IMR-90 (cell line): ENCODE results near the gene GSK3B. TPM values are rescaled to one million over a fixed set of nuclear protein-coding genes. Genes with fewer than 3 reads are reported as not detected.
A peak's percentile ranks its signal among the peaks of the same experiment; 100 is the strongest.

Source experiments
- ATAC-seq: fragments of 200-7000 bp; cut with Tn5 transposase; 2 replicates; pipeline ENCODE4 v1.9.1; 2020; ENCODE audit warnings: low read depth, mild to moderate bottlenecking, moderate library complexity
- BruUV-seq: library from RNA; stranded (reverse); fragments of 400-500 nt; replicated peaks from 2 replicates; lab custom pipeline; 2021; lab: Mats Ljungman, UMichigan
- CTCF ChIA-PET: fragments of 300-600 bp; formaldehyde crosslinking; extraction: SDS; loops from one replicate; lab custom pipeline; 2021; ENCODE audit warnings: antibody characterized with exemption; lab: Yijun Ruan, JAX
- POLR2A ChIA-PET: fragments of 300-600 bp; sonication (Branson Sonifier 250); formaldehyde crosslinking; loops from one replicate; lab custom pipeline; 2022; ENCODE audit warnings: antibody characterized with exemption; ENCODE audit not compliant: unreplicated experiment; lab: Charles Lee
- DNase-seq: peaks from one replicate; pipeline ENCODE4 v3.0.0; 2013
- H2AFZ ChIP-seq: replicated peaks from 2 replicates; pipeline ENCODE3; 2013; ENCODE audit warnings: low read length, mild to moderate bottlenecking; ENCODE audit not compliant: poor library complexity
- H2AK5ac ChIP-seq: 2 replicates; pipeline ENCODE4 v1.6.1; 2013; ENCODE audit warnings: low read depth, low read length, inconsistent platforms
- H2AK9ac ChIP-seq: replicated peaks from 2 replicates; pipeline ENCODE3; 2013; ENCODE audit warnings: mild to moderate bottlenecking, low read depth, low read length, moderate library complexity; ENCODE audit not compliant: poor library complexity
- H2BK120ac ChIP-seq: 2 replicates; pipeline ENCODE4 v1.6.1; 2013; ENCODE audit warnings: low read depth, low read length, inconsistent platforms
- H2BK15ac ChIP-seq: 3 replicates; pipeline ENCODE4 v1.6.1; 2013; ENCODE audit warnings: low read depth, low read length, inconsistent platforms
- H2BK20ac ChIP-seq: 2 replicates; pipeline ENCODE4 v1.6.1; 2013; ENCODE audit warnings: low read depth, mild to moderate bottlenecking, inconsistent platforms, low read length, moderate library complexity
- H2BK5ac ChIP-seq: 2 replicates; pipeline ENCODE4 v1.6.1; 2013; ENCODE audit warnings: mild to moderate bottlenecking, low read depth, low read length, inconsistent platforms; ENCODE audit not compliant: poor library complexity, severe bottlenecking
- H3K14ac ChIP-seq: replicated peaks from 2 replicates; pipeline ENCODE4 v1.6.1; 2013; ENCODE audit warnings: low read depth, low read length, inconsistent platforms
- H3K18ac ChIP-seq: 2 replicates; pipeline ENCODE4 v1.6.1; 2013; ENCODE audit warnings: low read depth, low read length, control low read depth
- H3K23ac ChIP-seq: 2 replicates; pipeline ENCODE4 v1.6.1; 2013; ENCODE audit warnings: low read depth, low read length, inconsistent platforms
- H3K27ac ChIP-seq: 2 replicates; pipeline ENCODE4 v1.5.1; 2013; ENCODE audit warnings: mild to moderate bottlenecking, control low read depth, low read length; ENCODE audit not compliant: insufficient read depth
- H3K27me3 ChIP-seq: 2 replicates; pipeline ENCODE4 v1.6.1; 2013; ENCODE audit warnings: low read length; ENCODE audit not compliant: control insufficient read depth, insufficient read depth
- H3K36me3 ChIP-seq: 2 replicates; pipeline ENCODE4 v1.6.1; 2013; ENCODE audit warnings: low read length, mixed read lengths; ENCODE audit not compliant: control insufficient read depth, insufficient read depth
- H3K4ac ChIP-seq: 2 replicates; pipeline ENCODE4 v1.6.1; 2013; ENCODE audit warnings: low read depth, low read length, inconsistent platforms
- H3K4me1 ChIP-seq: 2 replicates; pipeline ENCODE4 v1.6.1; 2013; ENCODE audit warnings: low read length, mixed read lengths; ENCODE audit not compliant: control insufficient read depth, insufficient read depth
- H3K4me2 ChIP-seq: 2 replicates; pipeline ENCODE4 v1.6.1; 2013; ENCODE audit warnings: low read depth, mild to moderate bottlenecking, control low read depth, low read length, moderate library complexity
- H3K4me3 ChIP-seq: 2 replicates; pipeline ENCODE4 v1.5.1; 2013; ENCODE audit warnings: low read depth, mild to moderate bottlenecking, control low read depth, low read length, moderate library complexity; ENCODE audit not compliant: insufficient read depth
- H3K56ac ChIP-seq: 2 replicates; pipeline ENCODE4 v1.6.1; 2013; ENCODE audit warnings: low read length, inconsistent platforms; ENCODE audit not compliant: insufficient read depth; ENCODE audit errors: extremely low read depth
- H3K79me1 ChIP-seq, 2 experiments: 2 replicates each; pipeline ENCODE4 v1.6.1; 2013; ENCODE audit warnings: low read length in 2 of 2, inconsistent platforms in 1 of 2, low read depth in 1 of 2
- H3K9ac ChIP-seq: 2 replicates; pipeline ENCODE4 v1.6.1; 2013; ENCODE audit warnings: low read depth, low read length, control low read depth
- H3K9me1 ChIP-seq: 2 replicates; pipeline ENCODE4 v1.6.1; 2013; ENCODE audit warnings: low read length, inconsistent platforms; ENCODE audit not compliant: insufficient read depth
- H3K9me3 ChIP-seq: 2 replicates; pipeline ENCODE4 v1.6.1; 2013; ENCODE audit warnings: low read length; ENCODE audit not compliant: control insufficient read depth, insufficient read depth
- H4K20me1 ChIP-seq: 2 replicates; pipeline ENCODE4 v1.6.1; 2013; ENCODE audit warnings: low read length, inconsistent platforms; ENCODE audit not compliant: insufficient read depth
- H4K5ac ChIP-seq: 2 replicates; pipeline ENCODE4 v1.6.1; 2013; ENCODE audit warnings: mild to moderate bottlenecking, low read depth, low read length, control low read depth
- H4K8ac ChIP-seq, 2 experiments: 2 replicates each; pipeline ENCODE4 v1.6.1; 2013; ENCODE audit warnings: low read depth in 2 of 2, low read length in 2 of 2, control low read depth in 1 of 2, inconsistent platforms in 1 of 2
- H4K91ac ChIP-seq: 2 replicates; pipeline ENCODE4 v1.6.1; 2013; ENCODE audit warnings: low read depth, low read length, inconsistent platforms; ENCODE audit not compliant: insufficient read depth
- MXI1 ChIP-seq: IDR thresholded peaks from 2 replicates; pipeline ENCODE4 v1.6.1; 2012; ENCODE audit warnings: low read depth, mild to moderate bottlenecking, low read length, moderate library complexity, borderline replicate concordance
- NFE2L2 ChIP-seq: fragments of 150-350 bp; IDR thresholded peaks from 2 replicates; pipeline ENCODE4 v1.6.1; 2016; ENCODE audit warnings: low read depth, mild to moderate bottlenecking, low read length
- RAD21 ChIP-seq: IDR thresholded peaks from 2 replicates; pipeline ENCODE4 v1.6.1; 2012; ENCODE audit warnings: low read length, improper control_type of control experiment
- SMC3 ChIP-seq: fragments of 150-350 bp; IDR thresholded peaks from 2 replicates; pipeline ENCODE4 v1.6.1; 2016; ENCODE audit warnings: low read depth, mild to moderate bottlenecking, antibody characterized with exemption, low read length, moderate library complexity
- WGBS, 2 experiments: methylation state at CpG; one replicate each; pipeline versions ENCODE4 v1.1.5 to v1.1.7; 2013; ENCODE audit warnings: missing lambda C conversion rate in 2 of 2; ENCODE audit not compliant: insufficient read length in 1 of 2; ENCODE audit errors: extremely low coverage in 2 of 2; 5-methylcytosine and 5-hydroxymethylcytosine counted together
- dilution Hi-C: fragments of 300-500 bp; cut with HindIII; formaldehyde crosslinking; loops from one replicate; pipeline ENCODE4 v1.14.3; 2018; ENCODE audit warnings: low sequenced_read_pairs; ENCODE audit not compliant: unreplicated experiment
- in situ Hi-C: fragments of 300-500 bp; cut with MboI; formaldehyde crosslinking; loops from 3 replicates; pipeline ENCODE4 v1.14.3; 2019; ENCODE audit warnings: low sequenced_read_pairs, inconsistent platforms, mixed read lengths
- intact Hi-C: fragments of 100-400 bp; cut with micrococcal nuclease; formaldehyde crosslinking; loops from 2 replicates; pipeline ENCODE4 v1.10.0; 2022
- polyA plus RNA-seq, 3 experiments: library from polyadenylated mRNA; depleted of rRNA; stranded (reverse); fragments of >200 nt; gene quantifications; 2 replicates each; pipeline ENCODE4 v1.2.3, GENCODE V29; 2012; ENCODE audit warnings: low replicate concordance in 1 of 3
- total RNA-seq: library from RNA; depleted of rRNA; stranded (reverse); fragments of >200 nt; gene quantifications from 2 replicates; pipeline ENCODE4 v1.2.3, GENCODE V29; 2012
- TF ChIP-seq, protein P1 (sequence below): conservative IDR thresholded peaks from 2 replicates; pipeline ENCODE4 v1.5.1; 2012; ENCODE audit warnings: mild to moderate bottlenecking, low read depth, low read length, improper control_type of control experiment
- TF ChIP-seq, protein P2 (sequence below): fragments of 150-350 bp; IDR thresholded peaks from 2 replicates; pipeline ENCODE4 v1.6.1; 2017; ENCODE audit warnings: mild to moderate bottlenecking, antibody characterized with exemption, low read length, low read depth

Gene GSK3B
- total and polyA plus RNA-seq, 2 of the 4 experiments (the other 2 are of a cell fraction): 19.2 to 33.2 TPM

DNA sequence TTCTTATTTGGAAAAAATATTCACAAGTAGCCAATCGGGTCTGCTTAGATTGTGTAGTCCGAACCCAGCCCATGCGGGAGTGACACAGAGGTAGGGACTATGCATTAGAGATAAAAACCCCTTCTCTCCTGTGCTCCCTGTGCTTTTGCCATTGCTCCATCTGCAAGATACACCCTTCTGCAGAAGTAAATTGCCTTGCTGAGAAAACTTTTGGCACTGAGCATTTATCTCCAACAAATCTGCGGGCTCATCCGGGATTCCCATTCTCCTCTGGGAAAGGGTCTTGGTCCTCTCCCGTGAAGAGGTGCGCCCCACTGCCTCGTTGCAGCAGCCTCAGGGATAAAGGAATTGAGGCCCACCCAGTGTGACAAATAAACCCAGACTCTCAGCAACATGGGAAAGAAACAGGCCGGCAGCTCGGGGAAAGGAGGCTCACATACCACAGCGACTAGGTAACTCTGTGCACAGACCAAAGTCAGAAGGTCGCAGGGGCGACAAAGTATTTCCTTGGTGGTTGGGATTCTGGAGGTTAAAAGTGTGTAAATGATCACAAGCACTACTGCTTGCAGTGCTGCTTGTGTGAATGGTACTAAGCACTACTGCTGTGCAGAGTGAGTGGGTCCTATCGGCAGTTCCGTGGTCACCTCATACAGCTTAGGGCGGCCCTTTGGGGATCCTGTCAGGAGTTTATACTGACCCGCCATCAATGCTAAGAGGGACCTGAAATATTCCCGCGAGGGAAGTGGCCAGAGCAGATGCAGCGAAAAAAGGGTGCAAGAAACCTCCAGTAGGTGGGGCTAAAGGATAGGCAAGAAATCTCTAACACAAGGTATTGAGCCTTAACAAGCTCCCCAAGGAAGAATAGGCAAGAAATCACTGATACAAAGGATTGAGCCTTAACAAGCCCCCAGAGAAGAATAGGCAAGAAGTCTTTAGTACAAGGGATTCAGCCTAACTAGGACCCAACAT lies 54.3 kb downstream of the GSK3B start:
- no peak overlapping the region for H2BK120ac ChIP-seq
- no peak overlapping the region for H3K4ac ChIP-seq
- H2BK5ac ChIP-seq: no peak overlapping the region
- ChIA-PET CTCF (no interaction called here), POLR2A (no interaction called here)
- no peaks in the 10 kb centered on the region; the same call in 1 of the 2 replicates for H3K36me3 ChIP-seq
- H3K27me3 ChIP-seq: no peaks in the 10 kb centered on the region
- H4K5ac ChIP-seq: no peak overlapping the region
- H3K9me1 ChIP-seq: peaks cover 3% of the 10 kb centered on the region; the same call in 1 of the 2 replicates
- ATAC-seq (no peak), DNase-seq (no peak)
- in situ Hi-C loops (no loop called here), intact Hi-C loops (no loop called here), dilution Hi-C loops (no loop called here)
- no peak overlapping the region for H2BK15ac ChIP-seq
- no TSS peak for BruUV-seq
- no peak overlapping the region for H3K14ac ChIP-seq
- no peak overlapping the region for H3K4me2 ChIP-seq
- no peak overlapping the region for H2BK20ac ChIP-seq
- no peak overlapping the region for H4K91ac ChIP-seq
- H3K23ac ChIP-seq: no peak overlapping the region
- H3K4me1 ChIP-seq: no peaks in the 10 kb centered on the region
- no CpG with 5 or more reads among the region's 20 CpGs for WGBS, 2 experiments
- H3K4me3 ChIP-seq: no peak overlapping the region
- TF ChIP-seq RAD21: peak; percentile 22; the same call in 1 of the 2 replicates
- TF ChIP-seq, protein P1, sequence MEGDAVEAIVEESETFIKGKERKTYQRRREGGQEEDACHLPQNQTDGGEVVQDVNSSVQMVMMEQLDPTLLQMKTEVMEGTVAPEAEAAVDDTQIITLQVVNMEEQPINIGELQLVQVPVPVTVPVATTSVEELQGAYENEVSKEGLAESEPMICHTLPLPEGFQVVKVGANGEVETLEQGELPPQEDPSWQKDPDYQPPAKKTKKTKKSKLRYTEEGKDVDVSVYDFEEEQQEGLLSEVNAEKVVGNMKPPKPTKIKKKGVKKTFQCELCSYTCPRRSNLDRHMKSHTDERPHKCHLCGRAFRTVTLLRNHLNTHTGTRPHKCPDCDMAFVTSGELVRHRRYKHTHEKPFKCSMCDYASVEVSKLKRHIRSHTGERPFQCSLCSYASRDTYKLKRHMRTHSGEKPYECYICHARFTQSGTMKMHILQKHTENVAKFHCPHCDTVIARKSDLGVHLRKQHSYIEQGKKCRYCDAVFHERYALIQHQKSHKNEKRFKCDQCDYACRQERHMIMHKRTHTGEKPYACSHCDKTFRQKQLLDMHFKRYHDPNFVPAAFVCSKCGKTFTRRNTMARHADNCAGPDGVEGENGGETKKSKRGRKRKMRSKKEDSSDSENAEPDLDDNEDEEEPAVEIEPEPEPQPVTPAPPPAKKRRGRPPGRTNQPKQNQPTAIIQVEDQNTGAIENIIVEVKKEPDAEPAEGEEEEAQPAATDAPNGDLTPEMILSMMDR: no peak
- TF ChIP-seq NFE2L2: no peak
- TF ChIP-seq, protein P2, sequence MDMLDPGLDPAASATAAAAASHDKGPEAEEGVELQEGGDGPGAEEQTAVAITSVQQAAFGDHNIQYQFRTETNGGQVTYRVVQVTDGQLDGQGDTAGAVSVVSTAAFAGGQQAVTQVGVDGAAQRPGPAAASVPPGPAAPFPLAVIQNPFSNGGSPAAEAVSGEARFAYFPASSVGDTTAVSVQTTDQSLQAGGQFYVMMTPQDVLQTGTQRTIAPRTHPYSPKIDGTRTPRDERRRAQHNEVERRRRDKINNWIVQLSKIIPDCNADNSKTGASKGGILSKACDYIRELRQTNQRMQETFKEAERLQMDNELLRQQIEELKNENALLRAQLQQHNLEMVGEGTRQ: no peak
- TF ChIP-seq MXI1: no peak
- TF ChIP-seq SMC3: no peak
- no peak overlapping the region for H3K9ac ChIP-seq
- no peak overlapping the region for H2AFZ ChIP-seq
- no peak overlapping the region for H2AK9ac ChIP-seq
- no peak overlapping the region for H3K27ac ChIP-seq
- no peak overlapping the region for H3K18ac ChIP-seq
- H3K79me1 ChIP-seq: peaks cover 35 to 72% of the 10 kb centered on the region in 2 experiments
- H4K8ac ChIP-seq: no peak overlapping the region
- no peak overlapping the region for H3K56ac ChIP-seq
- peaks cover 19% of the 10 kb centered on the region for H3K9me3 ChIP-seq
- peaks cover 84% of the 10 kb centered on the region for H4K20me1 ChIP-seq
- H2AK5ac ChIP-seq: no peak overlapping the region
